SHP77 treated with DMSO at 0.1 percent for 48 hours (cell line): Measurements from ENCODE around the gene LCP1.
A peak's percentile ranks its signal among the peaks of the same experiment; 100 is the strongest.

ENCODE experiments used
- DNase-seq: peaks from one replicate; lab custom pipeline; 2025; lab: John Stamatoyannopoulos, UW

LCP1 gene

DNA sequence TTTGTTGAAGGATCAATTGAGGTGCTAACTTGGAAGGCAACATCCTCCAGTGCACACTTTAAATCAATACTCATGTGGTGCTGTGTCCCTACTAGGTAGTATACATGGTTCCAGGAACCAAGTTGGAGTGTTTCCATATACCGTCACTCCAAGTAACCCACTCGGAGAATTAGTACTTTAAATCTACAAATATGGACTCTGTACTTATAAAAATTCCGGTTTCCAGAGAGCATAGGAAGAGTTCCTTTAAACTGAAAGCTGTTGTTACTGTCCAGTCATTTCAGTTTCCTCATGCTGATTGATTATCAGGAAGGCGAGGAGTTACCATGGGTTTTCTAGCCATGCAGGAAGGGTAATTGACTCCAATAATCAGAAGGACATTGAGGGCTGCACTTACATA is 84.3 kb downstream of the LCP1 start:
- DNase-seq = no peak

DNA sequence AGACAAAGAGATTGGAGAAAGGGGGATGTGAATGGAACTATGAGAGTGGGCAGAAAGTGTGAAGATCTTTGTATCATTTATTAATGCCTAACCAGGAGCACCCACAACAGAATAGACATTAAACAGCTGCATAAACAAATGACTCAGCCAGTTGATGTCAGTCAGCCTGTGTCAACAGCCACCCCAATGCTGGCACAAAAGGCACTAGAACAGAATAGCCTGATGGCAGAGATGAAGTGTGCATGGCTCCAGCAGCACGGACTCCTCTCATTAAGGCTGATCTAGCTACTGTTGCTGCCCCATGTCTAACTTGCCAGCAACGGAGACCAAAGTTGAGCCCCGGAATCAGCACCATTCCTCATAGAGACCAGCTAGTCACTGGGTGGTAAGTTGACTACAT is 85.0 kb downstream of the LCP1 start:
- DNase-seq = peak; percentile 88

DNA sequence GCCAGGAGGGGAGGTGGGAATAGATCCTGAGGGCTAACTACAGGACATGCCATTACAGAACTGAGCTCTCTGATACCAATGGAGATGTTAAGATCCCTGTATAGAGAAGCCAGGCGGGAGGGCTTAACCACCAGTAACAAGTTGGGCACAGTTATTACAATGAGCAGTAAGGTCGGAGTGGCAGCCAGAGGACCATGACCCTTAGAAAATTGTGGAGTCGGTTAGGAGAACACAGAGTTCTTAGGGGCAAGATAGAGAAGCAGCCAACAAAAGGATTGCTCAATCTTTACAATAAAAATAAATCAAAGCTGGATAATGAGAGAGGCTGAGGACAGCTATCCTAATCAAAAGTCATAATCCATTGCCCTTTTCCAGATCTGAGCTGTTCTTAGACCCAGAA is 87.5 kb downstream of the LCP1 start:
- DNase-seq = no peak

DNA sequence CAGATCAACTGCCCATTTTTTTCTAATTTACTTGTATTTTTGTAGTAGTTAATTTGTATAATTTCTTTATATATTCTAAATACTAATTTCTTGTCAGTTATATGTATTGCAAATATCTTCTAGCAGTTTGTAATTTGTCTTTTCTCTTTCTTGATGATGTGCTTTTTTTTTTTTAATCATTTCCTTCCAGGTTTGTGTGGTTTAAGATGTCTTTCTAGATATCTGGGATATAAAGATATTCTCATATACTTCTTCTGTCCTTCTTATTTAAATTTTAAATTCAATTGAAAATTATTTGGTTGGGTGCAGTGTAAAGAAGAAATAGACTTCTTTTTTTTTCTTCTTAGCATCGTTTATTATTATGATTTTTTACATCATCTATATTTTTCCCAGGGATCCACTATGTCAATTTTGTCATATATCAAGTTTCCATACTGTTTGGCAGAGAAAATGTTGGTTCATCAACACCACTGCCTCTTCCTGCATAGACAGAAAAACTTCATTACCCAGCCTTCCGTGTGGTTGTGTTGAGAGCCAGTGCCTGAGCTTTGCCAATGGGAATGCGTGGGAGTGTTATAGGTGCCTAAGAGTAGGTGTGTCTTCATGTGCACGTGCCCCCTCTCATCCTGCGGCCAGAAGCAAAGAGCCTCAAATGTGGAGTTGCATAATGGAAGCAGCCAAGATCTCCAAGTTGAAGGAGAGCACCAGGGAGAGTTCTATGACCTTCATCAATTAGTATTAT is 93.0 kb downstream of the LCP1 start:
- no peak for DNase-seq

DNA sequence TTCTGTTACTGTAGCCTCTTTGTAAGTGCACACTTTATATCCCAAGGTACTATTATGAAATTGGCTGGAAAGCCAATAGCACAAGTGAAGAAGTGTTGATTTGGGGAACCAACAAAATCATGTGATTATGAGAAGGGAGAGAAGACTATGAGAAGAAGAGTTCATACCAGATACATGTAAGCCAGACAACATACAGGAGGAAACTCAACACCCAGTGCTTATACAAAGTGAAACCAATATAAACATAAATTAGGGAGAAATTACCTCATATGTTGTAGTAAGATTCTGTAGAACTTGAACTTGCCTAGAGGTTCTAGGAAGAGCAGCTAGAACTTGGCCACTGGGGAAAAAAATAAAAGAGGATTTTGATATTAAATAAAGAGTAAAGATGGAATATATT is 94.5 kb downstream of the LCP1 start:
- DNase-seq = no peak

DNA sequence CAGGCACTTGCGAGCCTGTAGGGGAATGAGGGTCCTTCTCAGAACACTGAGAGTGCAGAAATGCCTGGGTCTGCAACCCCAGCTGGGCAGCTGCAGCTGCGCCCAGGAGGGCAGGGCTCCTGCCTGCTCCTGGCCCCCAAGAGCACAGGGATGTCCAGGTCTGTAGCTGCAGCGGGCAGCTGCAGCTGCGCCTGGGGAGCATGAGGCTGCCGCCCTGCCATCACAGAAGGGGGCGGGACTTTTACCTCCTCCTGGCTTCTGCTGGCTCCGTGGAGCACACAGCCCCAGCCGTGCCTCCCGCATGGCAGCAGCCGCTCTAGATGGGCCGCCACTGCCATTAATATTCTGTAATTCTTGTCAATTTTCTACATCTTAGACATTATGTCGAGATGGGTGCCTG is 95.0 kb downstream of the LCP1 start:
- DNase-seq = no peak

DNA sequence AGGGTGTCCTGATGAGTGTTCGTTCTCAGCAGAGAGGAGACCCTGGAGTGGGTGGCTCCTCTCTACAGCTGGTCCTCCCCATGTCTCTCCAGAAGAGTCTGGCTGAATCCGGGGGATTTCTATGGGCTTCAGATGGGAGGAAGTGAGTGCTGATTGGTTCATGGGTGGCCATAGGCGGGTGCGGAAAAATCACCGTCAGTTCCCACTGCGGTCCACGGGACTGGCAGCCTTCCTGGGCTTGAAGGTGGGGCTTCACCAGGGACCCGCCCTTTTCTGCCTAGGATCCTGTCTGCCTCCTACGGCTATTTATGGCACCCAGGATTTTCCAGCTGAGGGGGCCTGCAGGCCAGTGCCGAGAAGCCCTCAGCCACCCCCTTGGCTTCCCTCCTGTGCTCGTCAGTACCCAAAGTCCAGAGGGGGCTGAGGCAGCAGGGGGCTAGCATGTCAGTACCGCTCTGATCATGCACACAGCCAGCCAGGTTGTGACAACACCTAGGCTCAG is 95.5 kb downstream of the LCP1 start:
- no peak for DNase-seq

DNA sequence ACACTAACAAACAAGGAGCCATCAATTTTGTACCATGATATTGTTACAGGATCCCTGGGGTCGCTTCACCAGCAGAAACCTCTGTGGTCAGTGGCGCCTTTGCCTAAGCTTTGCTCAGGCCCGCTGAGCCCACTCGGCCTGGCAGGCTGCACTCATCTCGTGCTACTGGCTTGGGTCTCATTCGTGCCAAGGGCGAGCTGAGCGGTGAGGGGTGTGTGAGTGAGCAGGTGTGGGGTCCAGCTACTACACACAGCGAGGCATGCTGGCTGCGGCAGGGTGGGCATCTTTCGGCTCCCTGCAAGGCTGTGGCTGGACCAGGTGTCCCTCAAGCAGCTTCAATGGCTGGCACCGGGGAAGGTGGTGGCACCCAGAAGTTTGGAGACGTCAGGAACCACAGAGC is 96.2 kb downstream of the LCP1 start:
- DNase-seq = no peak

DNA sequence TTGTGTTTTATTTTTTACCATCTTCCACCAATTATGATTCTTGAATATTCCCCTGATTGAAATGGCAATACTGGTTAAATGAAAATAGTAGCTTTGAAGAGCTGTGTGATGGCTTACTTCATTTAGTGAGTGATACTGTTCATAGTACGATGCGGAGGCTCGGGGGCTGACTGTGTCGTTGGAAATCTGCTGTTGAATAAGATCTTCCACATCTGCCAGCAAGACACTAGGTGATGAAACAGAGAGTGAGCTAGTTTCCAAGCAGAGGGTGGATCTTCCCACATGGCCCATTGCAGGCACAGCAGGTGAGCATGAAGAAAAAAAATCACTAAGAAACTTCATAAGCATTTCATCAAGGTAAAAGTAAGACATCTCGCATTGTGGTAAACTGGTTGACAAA is 99.7 kb downstream of the LCP1 start:
- no peak for DNase-seq

DNA sequence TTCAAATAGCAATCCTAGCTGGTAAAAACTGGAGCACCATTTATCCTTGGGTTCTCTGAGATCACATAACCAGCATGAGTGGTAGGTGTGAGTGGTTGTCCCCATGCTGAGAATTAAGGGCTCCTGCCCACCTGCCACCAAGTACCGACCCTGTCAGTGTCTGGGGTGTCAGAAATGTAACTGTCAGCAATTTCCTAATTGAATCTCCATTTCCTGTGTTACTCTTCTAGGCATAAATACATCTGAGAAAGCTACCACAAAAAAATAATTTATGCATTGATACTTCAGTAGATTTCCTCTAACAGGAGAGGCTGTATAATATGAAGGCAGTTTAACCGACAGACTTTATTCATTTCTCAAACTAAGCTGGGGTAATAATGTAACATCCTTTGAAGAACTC is 102.2 kb downstream of the LCP1 start:
- no peak for DNase-seq

DNA sequence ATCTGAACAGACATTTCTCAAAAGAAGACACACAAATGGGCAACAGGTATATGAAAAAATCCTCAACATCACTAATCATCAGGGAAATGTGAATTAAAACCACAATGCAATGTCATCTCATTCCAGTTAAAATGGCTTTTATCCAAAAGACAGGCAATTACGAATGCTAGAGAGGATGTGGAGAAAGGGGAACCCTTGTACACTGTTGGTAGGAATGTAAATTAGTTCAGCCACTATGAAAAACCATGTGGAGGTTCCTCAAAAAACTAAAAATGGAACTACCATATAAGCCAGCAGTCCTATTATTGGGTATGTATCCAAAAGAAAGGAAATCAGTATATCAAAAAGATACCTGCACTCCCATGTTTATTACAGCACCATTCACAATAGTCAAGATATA is 104.7 kb downstream of the LCP1 start:
- no peak for DNase-seq

DNA sequence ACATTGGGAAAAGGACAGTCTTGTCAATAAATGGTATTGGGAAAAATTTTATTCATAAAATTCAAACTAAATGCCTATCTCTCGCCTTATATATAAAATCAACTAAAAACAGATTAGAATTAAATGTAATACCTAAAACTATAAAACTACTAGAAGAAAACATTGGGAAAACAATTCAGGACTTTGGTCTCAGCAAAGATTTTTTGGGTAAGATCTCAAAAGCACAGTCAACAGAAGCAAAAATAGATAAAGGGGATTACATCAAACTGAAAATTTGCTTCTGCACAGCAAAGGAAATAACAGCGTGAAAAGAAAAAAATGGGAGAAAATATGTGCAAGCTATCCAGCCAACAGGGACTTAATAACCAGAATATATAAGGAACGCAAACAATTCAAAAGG is 105.2 kb downstream of the LCP1 start:
- no peak for DNase-seq
